Epidermal melanocyte (primary cell): ENCODE data around the gene SGF29.
"Not testable (repeated sequence)": the region's sequence is repeated elsewhere in the genome, so short reads cannot be mapped to it uniquely, and the experiment has no call there.

ENCODE experiments used
- DNase-seq: peaks from one replicate; pipeline ENCODE4 v3.0.0; 2011; ENCODE audit warnings: low spot score; ENCODE audit not compliant: insufficient read length

SGF29 gene

DNA sequence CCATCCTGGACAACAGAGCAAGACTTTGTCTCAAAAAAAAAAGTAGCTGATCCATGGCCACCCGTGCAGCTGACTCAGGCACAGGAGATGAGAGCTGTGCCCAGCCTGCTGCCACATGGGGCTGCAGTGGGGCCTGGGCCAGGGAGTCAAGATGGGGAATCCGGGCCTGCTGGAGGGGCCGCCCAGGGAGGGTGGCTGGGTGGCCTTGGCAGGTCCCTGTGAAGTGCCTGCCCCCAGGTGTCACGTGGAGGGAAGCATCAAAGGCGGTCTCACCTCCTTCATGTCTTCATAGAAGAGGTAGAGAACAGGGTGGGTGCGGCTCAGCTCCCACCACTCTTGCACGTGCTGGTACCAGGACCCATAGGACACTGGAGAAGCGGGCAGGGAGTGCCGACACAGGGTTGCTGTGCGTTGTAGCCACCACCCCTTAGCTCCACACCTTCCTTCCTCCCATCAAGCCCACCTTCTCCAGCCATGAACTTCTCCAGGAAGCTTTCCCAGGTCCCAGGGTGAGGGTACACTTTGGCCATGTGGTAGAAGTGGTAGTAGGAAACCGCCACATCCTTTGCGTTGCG is 39.3 kb downstream of the SGF29 start:
- DNase-seq: no peak

GRCh38 chr16:28595451-28595850 is 41.7 kb downstream of the SGF29 start:
- DNase-seq: not testable (repeated sequence)

DNA sequence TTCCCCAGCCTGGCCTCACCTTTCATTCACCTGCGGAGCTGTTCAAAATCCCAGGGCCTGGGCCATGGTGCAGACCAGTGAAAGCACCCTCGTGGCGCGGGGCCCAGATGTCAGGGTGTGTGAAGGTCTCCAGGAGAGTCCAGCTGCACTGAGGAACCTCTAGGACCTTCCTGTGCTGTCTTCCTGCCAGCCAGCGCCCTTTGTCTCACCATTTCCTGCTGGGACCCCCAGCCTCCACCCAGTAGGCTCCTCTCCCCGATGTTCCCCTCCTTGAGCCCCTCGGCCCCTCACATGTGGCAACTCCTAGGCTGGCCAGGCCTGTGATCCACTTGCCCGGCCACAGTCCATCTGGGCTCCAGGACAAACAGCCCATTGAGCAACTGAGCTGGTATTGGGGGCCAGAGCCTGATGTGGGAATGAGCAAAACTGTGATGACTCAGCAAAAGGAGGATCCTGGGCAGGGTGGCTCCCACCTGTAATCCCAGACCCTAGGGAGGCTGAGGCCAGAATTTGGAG is 42.5 kb downstream of the SGF29 start:
- no peak for DNase-seq

DNA sequence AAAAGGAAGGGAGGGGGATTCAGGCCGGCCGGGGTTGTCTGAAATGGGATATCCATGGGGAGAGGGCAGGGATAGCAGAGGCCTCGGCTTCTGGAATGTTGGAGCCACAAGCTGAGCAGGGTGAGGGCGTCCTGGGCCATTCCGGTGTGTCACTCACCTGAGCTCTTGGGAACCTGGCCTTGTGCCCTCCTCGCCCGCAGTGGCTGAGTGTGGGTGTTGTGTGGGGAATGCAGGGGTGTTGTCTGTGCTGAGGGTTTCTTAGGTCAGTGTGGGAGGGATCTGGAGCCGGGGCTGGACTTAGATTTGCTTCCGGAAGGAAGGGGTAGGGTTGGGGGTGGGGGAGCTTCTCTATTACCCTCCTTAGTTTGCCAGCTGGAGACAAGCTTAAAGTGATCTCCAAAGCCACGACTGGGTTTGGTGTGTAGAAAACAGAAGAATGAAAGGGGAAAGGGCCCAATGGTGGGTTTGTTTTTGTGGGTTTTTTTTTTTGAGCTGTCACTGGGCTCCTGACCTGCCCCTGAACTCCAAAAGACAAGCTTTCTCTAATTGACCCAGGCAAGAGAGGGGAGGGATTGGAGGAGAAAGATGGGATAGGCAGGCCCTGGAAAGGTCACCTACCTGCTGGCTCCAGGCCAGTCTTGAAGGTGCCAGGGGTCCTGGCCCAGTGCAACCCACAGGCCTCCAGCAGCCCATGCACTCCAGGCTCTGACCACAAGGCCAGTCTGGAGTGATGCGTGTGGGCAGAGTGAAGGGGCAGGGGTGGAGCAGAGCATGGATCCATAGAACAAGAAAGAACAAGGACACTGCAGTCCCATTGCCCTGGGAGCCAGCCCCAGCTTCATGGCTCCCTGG is 43.3 kb downstream of the SGF29 start, which contains the start of gene SULT1A2:
Gene SULT1A2, minus strand, starts transcription at position 211 of the 852 bp plus-strand sequence. CDS start 1,120 bp downstream, outside the sequence.
- no peak for DNase-seq

DNA sequence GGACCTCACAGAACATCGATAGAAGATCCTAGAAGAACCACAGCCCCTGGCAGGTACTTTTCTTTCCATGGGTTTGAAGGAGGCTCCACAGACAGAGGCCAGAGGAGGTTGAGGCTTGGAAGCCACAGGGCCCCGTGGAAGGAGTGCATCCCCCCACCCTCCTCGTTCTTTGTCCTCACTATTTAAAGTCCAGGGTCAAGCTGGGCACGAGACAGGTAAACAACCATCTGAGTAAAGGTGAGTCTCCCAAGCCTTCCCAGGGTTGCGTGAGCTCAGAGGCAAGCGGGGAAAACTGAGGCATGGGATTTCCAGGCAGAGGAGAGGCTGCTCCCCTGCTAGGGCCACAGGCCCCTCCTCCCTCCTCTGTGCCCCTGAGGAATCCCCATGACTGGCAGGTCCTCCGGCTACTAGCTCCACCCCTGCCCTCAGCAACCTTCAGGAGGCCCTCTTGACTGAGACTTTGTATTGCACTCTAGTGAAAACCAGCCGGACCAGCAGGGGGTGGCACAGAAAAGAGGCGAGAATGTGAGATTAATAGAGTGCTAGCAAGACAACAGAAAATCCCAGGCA is 44.1 kb downstream of the SGF29 start:
- DNase-seq: no peak

DNA sequence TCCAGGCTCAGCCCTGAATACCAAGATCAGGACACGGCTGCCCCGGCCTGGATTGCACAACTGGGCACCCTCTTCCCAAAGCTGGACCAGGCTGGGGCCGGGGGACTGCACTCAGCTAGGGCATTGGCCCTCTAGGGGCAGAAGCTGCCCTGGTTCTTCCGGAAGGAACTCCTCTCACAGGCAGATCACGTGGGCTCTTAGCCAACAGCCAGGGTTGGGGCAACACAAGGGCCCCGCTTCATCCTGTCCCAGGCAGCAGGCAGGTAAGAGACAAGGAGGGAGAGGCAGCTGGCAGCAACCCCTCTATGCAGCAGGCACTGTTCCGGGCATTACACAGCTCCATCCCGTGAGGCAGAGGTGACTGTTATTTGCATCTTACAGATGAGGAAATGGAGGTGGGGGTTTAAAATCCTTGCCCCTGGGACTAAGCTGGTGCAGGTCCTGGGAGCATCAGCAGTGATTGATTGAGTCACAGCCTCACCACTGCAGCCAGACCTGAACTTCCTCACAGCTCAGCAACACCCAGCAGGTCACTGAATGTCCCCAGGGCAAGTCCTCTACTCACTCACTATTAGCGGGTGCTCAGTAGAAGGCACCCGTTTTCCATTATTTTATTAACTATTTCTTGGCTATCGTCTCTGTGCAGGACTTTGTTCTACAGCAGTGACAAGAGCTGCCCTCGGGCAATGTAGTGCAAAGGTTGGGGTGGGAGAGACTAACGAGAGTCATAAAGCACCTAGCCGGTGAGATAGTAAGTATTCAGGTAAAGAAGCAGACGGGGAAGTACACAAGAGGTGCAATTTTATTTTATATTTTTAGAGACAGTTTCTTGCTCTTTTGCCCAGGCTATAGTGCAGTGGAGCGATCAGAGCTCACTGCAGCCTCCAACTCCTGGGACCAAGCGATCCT is 45.9 kb downstream of the SGF29 start:
- not testable (repeated sequence) for DNase-seq

- DNase-seq: not testable (repeated sequence)
These were observed 47.2 kb downstream of the SGF29 start for GRCh38 chr16:28600965-28601364.

DNA sequence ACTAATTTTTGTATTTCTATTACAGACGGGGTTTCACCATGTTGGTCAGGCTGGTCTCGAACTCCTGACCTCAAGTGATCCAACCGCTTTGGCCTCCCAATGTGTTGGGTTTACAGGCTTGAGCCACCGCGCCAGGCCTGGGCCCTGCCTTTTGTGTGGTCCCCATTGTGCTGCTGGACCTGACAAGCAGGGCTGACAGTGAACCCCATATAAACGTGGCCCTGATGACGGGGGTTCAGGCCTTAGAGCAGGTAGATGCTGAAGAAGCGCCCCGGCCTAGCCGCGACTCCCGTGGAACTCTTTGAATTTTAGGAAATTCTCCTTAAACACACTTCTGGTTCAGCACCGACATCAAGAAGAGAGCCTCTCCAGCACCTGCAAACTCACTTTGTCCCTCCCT is 47.9 kb downstream of the SGF29 start:
- not testable (repeated sequence) for DNase-seq

- DNase-seq: not testable (repeated sequence)
These were observed 48.3 kb downstream of the SGF29 start for GRCh38 chr16:28602062-28602461.

DNA sequence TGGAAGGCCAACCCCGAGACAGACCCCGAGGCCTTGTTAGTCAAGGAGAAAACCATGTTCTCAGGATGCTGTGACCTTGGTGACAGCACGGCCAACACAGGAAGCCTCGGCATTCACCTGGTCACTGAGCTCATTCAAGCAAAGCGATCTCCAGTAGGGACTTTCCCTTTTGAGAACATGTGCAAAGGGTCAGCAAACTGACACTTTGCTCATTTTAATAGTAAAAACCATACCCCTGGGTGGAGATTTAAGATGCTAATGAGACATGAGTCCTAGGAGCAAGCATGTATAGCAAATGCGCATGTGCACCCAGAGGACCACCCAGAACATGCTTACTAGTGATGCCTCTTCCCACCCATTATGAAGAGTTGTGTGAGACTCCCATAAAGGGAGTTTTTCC is 48.8 kb downstream of the SGF29 start:
- no peak for DNase-seq

- no peak for DNase-seq
These were observed 49.9 kb downstream of the SGF29 start for GRCh38 chr16:28603381-28604185.

DNA sequence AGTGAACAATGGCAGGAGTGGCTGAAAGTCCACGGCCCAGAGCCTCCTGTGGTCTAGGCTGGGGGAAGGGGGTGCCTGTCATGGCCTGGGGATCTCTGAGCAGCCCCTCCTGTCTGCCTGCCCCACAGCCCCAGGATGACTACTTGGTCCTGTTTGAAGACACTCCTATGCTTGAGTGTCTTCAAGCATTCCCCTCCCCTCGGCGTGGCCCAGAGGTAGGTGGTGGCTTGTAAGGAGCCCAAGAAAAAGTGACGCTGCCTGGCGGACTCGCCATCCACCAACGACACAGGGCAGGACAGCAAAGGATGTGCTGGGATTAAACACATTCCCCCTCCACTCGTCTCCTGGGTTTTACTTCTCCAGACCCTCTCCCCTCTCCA is 50.5 kb downstream of the SGF29 start:
- DNase-seq: no peak

DNA sequence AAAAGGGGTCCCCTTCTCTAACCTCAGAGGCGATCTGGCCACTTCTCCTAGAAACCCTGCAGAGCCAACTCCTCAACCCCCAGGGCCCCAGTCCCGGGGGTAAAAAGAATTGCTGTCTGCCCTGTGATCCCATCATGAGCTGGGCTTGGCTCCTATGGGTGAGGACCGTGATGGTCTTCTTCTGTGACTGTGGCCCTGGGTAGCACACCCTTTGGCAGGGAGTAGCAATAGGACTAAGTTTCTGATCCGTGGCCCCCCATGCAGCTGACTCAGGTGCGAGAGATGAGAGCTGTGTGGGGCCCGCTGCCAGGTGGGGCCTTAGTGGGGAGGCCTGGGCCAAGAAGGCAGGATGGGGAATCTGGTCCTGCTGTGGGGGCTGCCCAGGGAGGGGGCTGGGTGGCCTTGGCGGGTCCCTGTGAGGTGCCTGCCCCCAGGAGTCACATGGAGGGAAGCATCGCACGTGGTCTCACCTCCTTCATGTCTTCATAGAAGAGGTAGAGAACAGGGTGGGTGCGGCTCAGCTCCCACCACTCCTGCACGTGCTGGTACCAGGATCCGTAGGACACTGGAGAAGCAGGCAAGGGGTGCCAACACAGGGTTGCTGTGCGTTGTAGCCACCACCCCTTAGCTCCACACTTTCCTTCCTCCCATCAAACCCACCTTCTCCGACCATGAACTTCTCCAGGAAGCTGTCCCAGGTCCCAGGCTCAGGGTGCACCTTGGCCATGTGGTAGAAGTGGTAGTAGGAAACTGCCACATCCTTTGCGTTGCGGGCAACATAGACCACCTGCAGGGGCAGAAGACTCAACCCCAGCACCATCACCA is 52.8 kb downstream of the SGF29 start:
- DNase-seq: no peak

DNA sequence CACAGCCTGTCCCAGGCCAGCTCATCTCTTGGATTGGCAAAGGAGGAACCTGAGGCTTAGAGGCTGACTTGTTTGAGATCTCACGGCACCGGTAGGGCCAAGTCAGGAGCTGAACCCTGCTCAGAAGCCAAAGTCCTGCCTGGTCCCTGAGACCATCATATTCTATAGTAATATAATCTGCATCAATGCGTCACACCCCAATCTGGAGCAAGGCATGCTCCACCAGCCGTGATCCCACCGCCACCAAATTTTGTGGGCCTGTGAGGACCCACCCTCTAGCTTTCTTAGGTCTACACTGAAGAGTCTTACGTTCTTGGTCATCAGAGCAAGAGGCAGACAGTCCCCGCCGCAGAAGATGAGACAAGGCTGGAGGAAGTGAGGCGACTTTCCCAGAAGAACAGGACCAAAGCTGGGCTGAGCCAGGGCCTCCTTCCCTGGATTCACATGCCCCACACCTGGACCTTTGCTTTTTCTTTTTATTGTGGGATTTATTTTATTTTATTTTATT is 53.5 kb downstream of the SGF29 start:
- DNase-seq: no peak

DNA sequence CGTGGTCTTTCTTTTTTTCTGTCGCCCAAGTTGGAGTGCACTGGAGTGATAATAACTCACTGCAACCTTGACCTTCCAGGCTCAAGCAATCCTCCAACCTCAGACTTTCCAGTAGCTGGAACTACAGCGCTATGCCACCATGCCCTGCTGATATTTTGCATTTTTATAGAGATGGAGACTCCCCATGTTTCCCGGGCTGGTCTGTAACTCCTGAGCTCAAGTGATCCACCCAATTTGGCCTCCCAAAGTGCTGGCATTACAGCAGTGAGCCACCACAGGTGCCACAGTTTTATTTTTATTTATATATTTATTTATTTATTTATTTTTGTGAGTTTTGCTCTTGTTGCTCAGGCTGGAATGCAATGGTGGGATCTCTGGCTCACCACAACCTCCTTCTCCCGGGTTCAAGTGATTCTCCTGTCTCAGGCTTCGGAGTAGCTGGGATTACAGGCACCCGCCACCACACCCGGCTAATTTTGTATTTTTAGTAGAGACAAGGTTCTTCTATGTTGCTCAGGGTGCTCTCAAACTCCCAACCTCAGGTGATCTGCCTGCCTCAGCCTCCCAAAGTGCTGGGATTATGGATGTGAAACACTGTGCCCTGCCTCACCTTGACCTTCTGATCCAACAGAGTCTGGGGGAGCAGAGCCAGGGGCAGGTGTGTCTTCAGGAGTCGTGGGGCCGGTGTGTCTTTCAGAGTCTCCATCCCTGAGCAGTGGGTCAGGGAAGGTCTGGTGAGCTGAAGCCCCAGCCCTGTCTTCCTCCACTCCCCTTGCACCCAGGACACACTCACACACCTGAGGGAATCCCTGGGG is 54.2 kb downstream of the SGF29 start:
- DNase-seq: not testable (repeated sequence)

GRCh38 chr16:28608496-28608808 is 54.7 kb downstream of the SGF29 start:
- DNase-seq: not testable (repeated sequence)

DNA sequence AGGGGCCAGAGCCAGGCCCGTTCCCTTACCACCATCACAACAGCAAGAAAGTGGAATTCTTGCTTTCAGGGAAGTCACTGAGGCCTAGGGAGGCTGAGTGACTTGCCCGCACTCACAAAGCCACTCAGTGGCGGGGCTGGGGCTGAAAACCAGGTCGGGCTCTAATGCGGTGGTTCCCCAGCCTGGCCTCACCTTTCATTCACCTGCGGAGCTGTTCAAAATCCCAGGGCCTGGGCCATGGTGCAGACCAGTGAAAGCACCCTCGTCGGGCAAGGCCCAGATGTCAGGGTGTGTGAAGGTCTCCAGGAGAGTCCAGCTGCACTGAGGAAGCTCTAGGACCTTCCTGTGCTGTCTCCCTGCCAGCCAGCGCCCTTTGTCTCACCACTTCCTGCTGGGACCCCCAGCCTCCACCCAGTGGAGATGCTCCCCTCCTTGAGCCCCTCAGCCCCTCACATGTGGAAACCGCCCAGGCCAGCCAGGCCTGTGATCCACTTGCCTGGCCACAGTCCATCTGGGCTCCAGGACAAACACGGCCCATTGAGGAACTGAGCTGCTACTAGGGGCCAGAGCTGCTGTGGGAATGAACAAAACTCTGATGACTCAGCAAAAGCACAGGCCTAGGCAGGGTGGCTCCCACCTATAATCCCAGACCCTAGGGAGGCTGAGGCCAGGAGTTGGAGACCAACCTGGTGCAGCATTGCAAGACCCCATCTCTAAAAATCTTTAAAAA is 55.3 kb downstream of the SGF29 start:
- DNase-seq: not testable (repeated sequence)
